Measurements from ENCODE around the gene PRKACA. TPM values are rescaled to one million over a fixed set of nuclear protein-coding genes. Genes with fewer than 3 reads are reported as not detected.

Gene PRKACA
- total and polyA plus RNA-seq, 2 experiments from 2014 or later, result 5.3 to 37.4 TPM

GRCh38 chr19:14110650-14111049 lies 6.9 kb downstream of the PRKACA start:
- H3K36me3 ChIP-seq (ENCODE audit: low read depth), result peaks cover under 1% of the 10 kb centered on the region; the same call in 1 of the 2 replicates
- H2AFZ ChIP-seq, result no peak overlapping the region
- H3K9me3 ChIP-seq (ENCODE audit: low read depth), result no peaks in the 10 kb centered on the region
- H4K20me1 ChIP-seq (ENCODE audit: insufficient read depth), result no peaks in the 10 kb centered on the region
- H3K27ac ChIP-seq, result no peak overlapping the region
- no peak overlapping the region for H3K9ac ChIP-seq
- WGBS, 2 experiments (ENCODE audit: low coverage in 1 of 2, low lambda C conversion rate in 2 of 2, missing lambda C conversion rate in 2 of 2), result 51 to 57% methylated on average over 2 of the region's 2 CpGs
- TF ChIP-seq EZH2 (IDR thresholded peaks at IDR 0.05; ENCODE audit: insufficient read depth, poor library complexity, severe bottlenecking) (no peak), EZH2phosphoT487 (IDR thresholded peaks at IDR 0.05; ENCODE audit: insufficient read depth, low read depth) (no peak)
- no peaks in the 10 kb centered on the region for H3K9me2 ChIP-seq (ENCODE audit: insufficient read depth)
- H3K79me2 ChIP-seq (ENCODE audit: insufficient read depth), result peaks cover 74% of the 10 kb centered on the region
- H3K4me2 ChIP-seq (ENCODE audit: unreplicated experiment), result no peak overlapping the region
- no peaks in the 10 kb centered on the region for H3K27me3 ChIP-seq (replicated peaks; ENCODE audit: insufficient read depth)
- no peak overlapping the region for H3K4me3 ChIP-seq
- no peaks in the 10 kb centered on the region for H3F3A ChIP-seq (ENCODE audit: insufficient read depth)
- in situ Hi-C loops (cut with MboI), result no loop called here
- DNase-seq, result no peak
- peaks cover 20% of the 10 kb centered on the region for H3K4me1 ChIP-seq (ENCODE audit: insufficient read depth)

DNA sequence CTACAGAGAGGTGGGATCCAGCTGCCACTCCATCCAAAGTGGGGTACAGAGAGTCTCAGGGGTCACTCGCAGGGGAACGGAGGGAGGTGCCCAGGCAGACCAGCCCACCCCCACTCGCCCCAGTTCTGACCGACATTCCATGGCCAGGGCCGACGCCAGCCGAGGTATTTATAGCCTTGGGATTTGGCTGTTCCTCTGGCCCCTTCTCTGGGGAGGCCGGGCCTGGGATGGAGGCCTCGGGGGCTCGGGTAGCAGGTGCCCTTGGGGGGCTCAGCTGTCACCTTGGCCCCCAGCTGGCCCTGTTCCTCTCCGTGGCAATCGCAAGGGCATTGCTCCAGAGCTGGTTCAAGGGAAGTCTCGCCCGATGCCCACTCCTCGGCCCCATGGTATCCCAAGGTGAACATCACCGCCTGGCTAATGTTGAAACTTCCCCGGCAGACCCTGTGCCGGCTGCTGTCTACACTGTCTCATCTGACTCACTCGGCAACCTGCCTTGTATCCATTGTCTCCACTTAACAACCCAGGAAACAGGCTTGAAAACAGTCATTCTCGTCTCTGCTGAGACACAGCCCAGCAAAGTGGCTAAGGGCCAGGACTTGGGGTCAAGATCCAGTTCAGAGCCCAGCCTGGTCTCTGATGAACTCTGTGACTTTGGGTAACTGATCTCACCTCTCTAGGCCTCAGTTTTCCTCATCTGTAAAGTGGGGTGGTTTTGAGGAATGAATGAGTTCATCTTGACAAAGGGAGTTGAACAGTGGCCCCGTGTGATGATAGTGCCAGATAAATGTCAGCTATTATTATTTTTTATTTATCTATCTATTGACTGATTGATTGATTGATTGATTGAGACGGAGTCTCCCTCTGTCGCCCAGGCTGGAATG lies 9.7 kb downstream of the PRKACA start:
- Histone ChIP-seq H2AFZ (no peak overlapping the region), H3K4me3 (no peak overlapping the region), H3K36me3 (ENCODE audit: low read depth) (peaks cover 8% of the 10 kb centered on the region; the same call in 1 of the 2 replicates), H3K9ac (no peak overlapping the region), H3K4me2 (ENCODE audit: unreplicated experiment) (no peak overlapping the region), H4K20me1 (ENCODE audit: insufficient read depth) (no peaks in the 10 kb centered on the region), H3K9me3 (ENCODE audit: low read depth) (no peaks in the 10 kb centered on the region), H3K79me2 (ENCODE audit: insufficient read depth) (peaks cover 45% of the 10 kb centered on the region), H3K4me1 (ENCODE audit: insufficient read depth) (peaks cover 5% of the 10 kb centered on the region), H3F3A (ENCODE audit: insufficient read depth) (no peaks in the 10 kb centered on the region), H3K9me2 (ENCODE audit: insufficient read depth) (no peaks in the 10 kb centered on the region), H3K27ac (no peak overlapping the region), H3K27me3 (replicated peaks; ENCODE audit: insufficient read depth) (no peaks in the 10 kb centered on the region)
- TF ChIP-seq EZH2phosphoT487 (IDR thresholded peaks at IDR 0.05; ENCODE audit: insufficient read depth, low read depth) (no peak), EZH2 (IDR thresholded peaks at IDR 0.05; ENCODE audit: insufficient read depth, poor library complexity, severe bottlenecking) (no peak)
- in situ Hi-C loops (cut with MboI), result no loop called here
- peak; percentile 59 for DNase-seq
- WGBS, 2 experiments (ENCODE audit: low coverage in 1 of 2, low lambda C conversion rate in 2 of 2, missing lambda C conversion rate in 2 of 2), result 78 to 81% methylated on average over 22 to 23 of the region's 23 CpGs

DNA sequence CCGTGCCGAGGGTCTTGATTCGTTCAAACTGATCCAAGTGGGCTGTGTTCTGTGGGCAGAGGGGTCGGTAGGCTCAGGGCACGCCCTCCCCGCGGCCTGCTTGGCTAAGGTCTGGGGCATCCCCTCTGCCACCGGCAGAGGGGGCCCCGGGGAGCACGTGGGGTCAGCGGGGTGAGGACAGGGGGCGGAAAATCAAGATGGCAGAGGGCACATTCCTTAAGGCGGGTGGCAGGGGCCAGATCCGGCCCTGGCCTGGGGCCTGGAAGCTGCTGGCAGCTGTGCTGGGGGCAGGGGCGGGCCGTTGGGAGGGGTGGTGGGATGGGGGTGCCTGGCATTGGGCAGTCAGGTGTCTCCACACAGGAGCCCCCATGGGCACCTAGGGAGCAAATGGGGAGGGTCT lies 10.7 kb downstream of the PRKACA start:
- Histone ChIP-seq H3K27me3 (replicated peaks; ENCODE audit: insufficient read depth) (no peaks in the 10 kb centered on the region), H2AFZ (no peak overlapping the region), H3F3A (ENCODE audit: insufficient read depth) (no peaks in the 10 kb centered on the region), H3K9me2 (ENCODE audit: insufficient read depth) (no peaks in the 10 kb centered on the region), H3K27ac (no peak overlapping the region), H3K9ac (no peak overlapping the region), H3K9me3 (ENCODE audit: low read depth) (no peaks in the 10 kb centered on the region), H4K20me1 (ENCODE audit: insufficient read depth) (no peaks in the 10 kb centered on the region), H3K4me3 (no peak overlapping the region), H3K79me2 (ENCODE audit: insufficient read depth) (peaks cover 37% of the 10 kb centered on the region), H3K4me2 (ENCODE audit: unreplicated experiment) (no peak overlapping the region), H3K36me3 (ENCODE audit: low read depth) (peaks cover 8% of the 10 kb centered on the region; the same call in 1 of the 2 replicates), H3K4me1 (ENCODE audit: insufficient read depth) (no peaks in the 10 kb centered on the region)
- TF ChIP-seq EZH2 (IDR thresholded peaks at IDR 0.05; ENCODE audit: insufficient read depth, poor library complexity, severe bottlenecking) (no peak), EZH2phosphoT487 (IDR thresholded peaks at IDR 0.05; ENCODE audit: insufficient read depth, low read depth) (no peak)
- WGBS, 2 experiments (ENCODE audit: low coverage in 1 of 2, low lambda C conversion rate in 2 of 2, missing lambda C conversion rate in 2 of 2), result 91 to 95% methylated on average over 9 to 15 of the region's 16 CpGs
- in situ Hi-C loops (cut with MboI), result no loop called here
- DNase-seq, result no peak

DNA sequence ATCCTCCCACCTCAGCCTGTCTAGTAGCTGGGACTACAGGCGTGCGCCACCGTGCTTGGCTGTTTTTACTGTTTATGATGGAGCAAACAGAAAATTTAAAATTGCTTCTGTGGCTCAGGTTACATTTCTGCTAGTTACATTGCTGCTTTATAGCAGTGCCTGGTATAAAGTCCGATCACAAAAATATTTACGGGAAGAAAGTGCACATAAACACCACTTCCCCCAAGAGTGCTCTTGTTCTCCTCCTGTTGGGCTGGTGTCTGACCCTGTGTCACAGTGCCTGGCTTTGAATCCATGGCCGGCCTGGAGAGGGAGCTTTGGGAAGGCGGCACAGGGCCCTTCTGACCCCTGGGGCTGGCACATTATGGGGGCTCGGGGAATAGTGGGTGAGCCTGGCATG lies 11.9 kb downstream of the PRKACA start:
- Histone ChIP-seq H3K9me2 (ENCODE audit: insufficient read depth) (no peaks in the 10 kb centered on the region), H3K9me3 (ENCODE audit: low read depth) (no peaks in the 10 kb centered on the region), H3K4me3 (no peak overlapping the region), H3K4me2 (ENCODE audit: unreplicated experiment) (no peak overlapping the region), H3K79me2 (ENCODE audit: insufficient read depth) (peaks cover 26% of the 10 kb centered on the region), H3K27ac (no peak overlapping the region), H3K36me3 (ENCODE audit: low read depth) (peaks cover 11% of the 10 kb centered on the region; the same call in 1 of the 2 replicates), H4K20me1 (ENCODE audit: insufficient read depth) (no peaks in the 10 kb centered on the region), H3K9ac (no peak overlapping the region), H2AFZ (no peak overlapping the region), H3K27me3 (replicated peaks; ENCODE audit: insufficient read depth) (no peaks in the 10 kb centered on the region), H3F3A (ENCODE audit: insufficient read depth) (no peaks in the 10 kb centered on the region), H3K4me1 (ENCODE audit: insufficient read depth) (no peaks in the 10 kb centered on the region)
- TF ChIP-seq EZH2phosphoT487 (IDR thresholded peaks at IDR 0.05; ENCODE audit: insufficient read depth, low read depth) (no peak), EZH2 (IDR thresholded peaks at IDR 0.05; ENCODE audit: insufficient read depth, poor library complexity, severe bottlenecking) (no peak)
- WGBS, 2 experiments (ENCODE audit: low coverage in 1 of 2, low lambda C conversion rate in 2 of 2, missing lambda C conversion rate in 2 of 2), result 85 to 90% methylated on average over 8 of the region's 8 CpGs
- no peak for DNase-seq
- in situ Hi-C loops (cut with MboI), result no loop called here

All from GM23248 (cell line).